Natural killer cell (primary cell): ENCODE measurements around the gene TMEM255B. TPM values are rescaled to one million over a fixed set of nuclear protein-coding genes. Genes with fewer than 3 reads are reported as not detected.
"Not testable (repeated sequence)": the region's sequence is repeated elsewhere in the genome, so short reads cannot be mapped to it uniquely, and the experiment has no call there.

Source experiments
- ATAC-seq, 3 donors: fragments of 150-1000 bp in 2 of 3; fragments of 200-7000 bp in 1 of 3; cut with Tn5 transposase; 1 replicate in 1 of 3; 2 replicates in 2 of 3; pipeline ENCODE4 v1.10.0; 2021; ENCODE audit warnings: mild to moderate bottlenecking in 2 of 3, moderate library complexity in 2 of 3
- DNase-seq, 2 donors: peaks; one replicate each; pipeline versions ENCODE4 v3.0.0 to v3.0.0-alpha.2; 2013 to 2021; ENCODE audit warnings: mixed read lengths in 1 of 2
- H3K27ac ChIP-seq: one replicate; pipeline ENCODE4 v1.5.1; 2013; ENCODE audit warnings: mild to moderate bottlenecking, low read length
- H3K27me3 ChIP-seq: one replicate; pipeline ENCODE4 v1.6.1; 2013; ENCODE audit warnings: low read length; ENCODE audit not compliant: control insufficient read depth, insufficient read depth
- H3K36me3 ChIP-seq: one replicate; pipeline ENCODE4 v1.6.1; 2013; ENCODE audit warnings: low read length; ENCODE audit not compliant: control insufficient read depth, insufficient read depth
- H3K4me1 ChIP-seq: one replicate; pipeline ENCODE4 v1.6.1; 2013; ENCODE audit warnings: low read length; ENCODE audit not compliant: control insufficient read depth, insufficient read depth
- H3K4me3 ChIP-seq: one replicate; pipeline ENCODE4 v1.5.1; 2013; ENCODE audit warnings: low read length
- H3K9me3 ChIP-seq: one replicate; pipeline ENCODE4 v1.6.1; 2013; ENCODE audit warnings: low read length; ENCODE audit not compliant: control insufficient read depth, insufficient read depth
- H3K27ac Mint-ChIP-seq, 2 donors: one replicate each; pipeline ENCODE4 v1.8.0; 2022; ENCODE audit warnings: mild to moderate bottlenecking in 2 of 2, mixed read lengths in 2 of 2, moderate library complexity in 1 of 2
- H3K27me3 Mint-ChIP-seq, 2 donors: one replicate each; pipeline ENCODE4 v1.8.0; 2022; ENCODE audit warnings: low read depth in 2 of 2, mixed read lengths in 2 of 2
- H3K36me3 Mint-ChIP-seq: one replicate; pipeline ENCODE4 v1.8.0; 2022; ENCODE audit warnings: mixed read lengths
- H3K4me1 Mint-ChIP-seq, 2 donors: one replicate each; pipeline ENCODE4 v1.8.0; 2022; ENCODE audit warnings: mixed read lengths in 2 of 2
- H3K4me3 Mint-ChIP-seq: one replicate; pipeline ENCODE4 v1.8.0; 2022; ENCODE audit warnings: mild to moderate bottlenecking, moderate library complexity, mixed read lengths
- H3K9me3 Mint-ChIP-seq, 2 donors: one replicate each; pipeline ENCODE4 v1.8.0; 2022; ENCODE audit warnings: mixed read lengths in 2 of 2
- CTCF ChIP-seq: fragments of 200-600 bp; IDR thresholded peaks from one replicate; pipeline ENCODE4 v1.8.0; 2022; ENCODE audit warnings: antibody characterized with exemption
- WGBS: methylation state at CpG from one replicate; pipeline ENCODE4 v1.1.7; 2013; ENCODE audit warnings: missing lambda C conversion rate; ENCODE audit not compliant: insufficient coverage; 5-methylcytosine and 5-hydroxymethylcytosine counted together
- intact Hi-C: fragments of 100-400 bp; cut with micrococcal nuclease; formaldehyde crosslinking; loops from one replicate; pipeline ENCODE4 v1.14.2; 2022
- total RNA-seq, 4 donors: library from RNA; stranded (reverse); fragments of 120-200 nt in 1 of 4; gene quantifications; one replicate each; pipeline versions ENCODE4 v1.2.3 to v1.2.4, GENCODE V29; 2013 to 2022

Gene TMEM255B
- total RNA-seq, 3 donors from 2014 or later (not counting 1 experiment from before 2014, with no cell fraction given), result 0.38 to 3.0 (median 1.0) TPM

GRCh38 chr13:113822956-113823744, 64.1 kb downstream of the TMEM255B start:
- ATAC-seq (no peak), DNase-seq (no peak)
- no peaks in the 10 kb centered on the region for H3K9me3 Mint-ChIP-seq
- no peak overlapping the region for H3K27ac ChIP-seq
- no peak overlapping the region for H3K4me3 ChIP-seq
- intact Hi-C loops, result no loop called here
- no peak overlapping the region for H3K27ac Mint-ChIP-seq
- H3K36me3 ChIP-seq, result no peaks in the 10 kb centered on the region
- no peaks in the 10 kb centered on the region for H3K9me3 ChIP-seq
- TF ChIP-seq CTCF, result no peak
- no peak overlapping the region for H3K4me3 Mint-ChIP-seq
- no peaks in the 10 kb centered on the region for H3K4me1 Mint-ChIP-seq
- 93% methylated on average over 45 of the region's 45 CpGs for WGBS
- no peaks in the 10 kb centered on the region for H3K36me3 Mint-ChIP-seq
- no peaks in the 10 kb centered on the region for H3K4me1 ChIP-seq
- H3K27me3 Mint-ChIP-seq, result no peaks in the 10 kb centered on the region
- H3K27me3 ChIP-seq, result no peaks in the 10 kb centered on the region

- Mint-ChIP-seq H3K4me3 (no peak overlapping the region), H3K27ac (no peak overlapping the region), H3K27me3 (no peaks in the 10 kb centered on the region), H3K4me1 (no peaks in the 10 kb centered on the region), H3K36me3 (no peaks in the 10 kb centered on the region), H3K9me3 (no peaks in the 10 kb centered on the region)
- no peaks in the 10 kb centered on the region for H3K9me3 ChIP-seq
- H3K4me1 ChIP-seq, result no peaks in the 10 kb centered on the region
- intact Hi-C loops, result no loop called here
- H3K36me3 ChIP-seq, result no peaks in the 10 kb centered on the region
- no peak overlapping the region for H3K27ac ChIP-seq
- no peak for TF ChIP-seq CTCF
- DNase-seq (no peak), ATAC-seq (no peak)
- H3K4me3 ChIP-seq, result no peak overlapping the region
- H3K27me3 ChIP-seq, result no peaks in the 10 kb centered on the region
- 82% methylated on average over 19 of the region's 19 CpGs for WGBS
Observed at GRCh38 chr13:113823771-113824170, 64.7 kb downstream of the TMEM255B start.

- Mint-ChIP-seq H3K4me1 (no peaks in the 10 kb centered on the region), H3K9me3 (no peaks in the 10 kb centered on the region), H3K27me3 (no peaks in the 10 kb centered on the region), H3K36me3 (no peaks in the 10 kb centered on the region), H3K4me3 (no peak overlapping the region), H3K27ac (no peak overlapping the region)
- H3K36me3 ChIP-seq, result no peaks in the 10 kb centered on the region
- no peaks in the 10 kb centered on the region for H3K27me3 ChIP-seq
- no peak overlapping the region for H3K4me3 ChIP-seq
- intact Hi-C loops, result no loop called here
- H3K4me1 ChIP-seq, result no peaks in the 10 kb centered on the region
- TF ChIP-seq CTCF, result no peak
- ATAC-seq (peak in 1 of 3 donors; percentile 15), DNase-seq (no peak)
- no peak overlapping the region for H3K27ac ChIP-seq
- H3K9me3 ChIP-seq, result no peaks in the 10 kb centered on the region
- WGBS, result 91% methylated on average over 16 of the region's 16 CpGs
Observed at GRCh38 chr13:113825841-113826240, 66.8 kb downstream of the TMEM255B start.

- H3K27ac Mint-ChIP-seq, H3K27me3 ChIP-seq, H3K36me3 ChIP-seq, H3K4me3 ChIP-seq, H3K4me3 Mint-ChIP-seq, H3K27ac ChIP-seq, H3K9me3 Mint-ChIP-seq, H3K4me1 ChIP-seq, ATAC-seq, H3K9me3 ChIP-seq, H3K36me3 Mint-ChIP-seq, H3K4me1 Mint-ChIP-seq, intact Hi-C loops, H3K27me3 Mint-ChIP-seq, DNase-seq: not testable (repeated sequence)
- 93% methylated on average over 35 of the region's 35 CpGs for WGBS
Observed at GRCh38 chr13:113826446-113826845, 67.4 kb downstream of the TMEM255B start.
